AG10803 (cell line): ENCODE results near the gene SLC43A3.

Source experiments
- DNase-seq: peaks from one replicate; pipeline ENCODE4 v3.0.0; 2010; ENCODE audit warnings: low read depth
- H3K4me3 ChIP-seq: 2 replicates; pipeline ENCODE4 v1.5.1; 2011; ENCODE audit warnings: mild to moderate bottlenecking, low read length, control low read depth
- CTCF ChIP-seq: conservative IDR thresholded peaks from 2 replicates; pipeline ENCODE4 v1.5.1; 2011; ENCODE audit warnings: mild to moderate bottlenecking, low read length, control low read depth, inconsistent platforms

The SLC43A3 gene

GRCh38 chr11:57391111-57391510, 35.8 kb downstream of the SLC43A3 start:
- H3K4me3 ChIP-seq, result no peak overlapping the region
- TF ChIP-seq CTCF, result no peak
- DNase-seq, result no peak

DNA sequence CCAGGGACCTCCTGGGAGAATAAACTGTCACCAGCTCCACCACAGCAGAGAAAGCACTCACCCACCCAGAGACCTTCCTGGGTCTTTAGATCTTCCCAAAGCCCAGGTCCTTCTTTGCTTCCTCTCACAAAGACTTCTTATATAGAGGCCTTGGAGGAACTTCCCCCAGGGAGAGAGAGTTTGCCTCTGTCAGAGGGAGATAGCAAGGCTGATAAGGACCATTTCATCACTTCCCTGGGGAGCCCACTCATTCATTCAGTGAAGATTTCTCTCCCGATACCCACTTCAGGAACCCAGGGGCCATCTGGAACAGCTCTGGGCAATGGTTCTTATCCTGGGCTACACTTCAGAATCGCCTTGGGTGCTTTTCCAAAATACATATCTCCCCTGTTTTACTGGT, 36.4 kb downstream of the SLC43A3 start, which contains the start of gene PRG2:
TSS of gene PRG2 (minus strand) at position 116 of the 400 bp plus-strand sequence. CDS start 706 bp downstream, outside the sequence.
- no peak for DNase-seq
- no peak within 1 kb of the TSS for H3K4me3 ChIP-seq
- TF ChIP-seq CTCF, result no peak

DNA sequence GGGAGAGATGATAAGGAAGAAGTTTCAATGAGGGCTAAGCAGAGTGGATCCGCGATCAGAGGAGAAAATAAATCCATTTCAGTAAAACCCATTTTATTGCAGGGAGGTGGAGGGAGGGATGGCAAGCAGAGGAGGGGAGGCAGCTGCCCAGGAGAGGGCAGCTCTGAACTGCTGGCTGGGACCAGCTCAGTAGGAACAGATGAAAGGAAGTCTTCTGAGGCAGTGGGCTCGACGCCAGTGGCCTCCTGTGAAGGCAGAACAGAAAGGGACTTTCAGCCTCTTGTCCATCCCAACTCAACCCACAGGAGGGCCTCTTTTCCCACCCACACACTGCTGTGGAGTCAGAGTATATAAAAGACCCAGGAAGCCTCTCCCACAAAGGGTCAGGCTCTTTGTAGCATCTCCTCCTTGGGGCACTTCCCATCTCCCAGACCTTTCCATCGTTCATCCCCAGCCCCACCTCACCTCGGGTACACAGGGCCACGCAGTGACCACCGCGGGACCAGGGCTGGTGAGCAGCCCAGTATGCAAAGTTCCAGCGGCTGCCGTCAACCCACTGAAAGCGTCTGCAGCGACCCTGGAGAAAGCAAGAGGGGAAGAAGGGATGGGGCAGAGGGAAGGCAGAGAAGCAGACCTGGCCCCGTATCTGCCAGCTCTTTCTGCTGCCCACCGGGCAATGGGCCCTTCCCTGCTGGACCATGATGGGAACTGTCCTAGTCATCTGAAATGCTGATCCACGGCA, 39.5 kb downstream of the SLC43A3 start:
- no peak; the same call in 1 of the 2 replicates for TF ChIP-seq CTCF

DNA sequence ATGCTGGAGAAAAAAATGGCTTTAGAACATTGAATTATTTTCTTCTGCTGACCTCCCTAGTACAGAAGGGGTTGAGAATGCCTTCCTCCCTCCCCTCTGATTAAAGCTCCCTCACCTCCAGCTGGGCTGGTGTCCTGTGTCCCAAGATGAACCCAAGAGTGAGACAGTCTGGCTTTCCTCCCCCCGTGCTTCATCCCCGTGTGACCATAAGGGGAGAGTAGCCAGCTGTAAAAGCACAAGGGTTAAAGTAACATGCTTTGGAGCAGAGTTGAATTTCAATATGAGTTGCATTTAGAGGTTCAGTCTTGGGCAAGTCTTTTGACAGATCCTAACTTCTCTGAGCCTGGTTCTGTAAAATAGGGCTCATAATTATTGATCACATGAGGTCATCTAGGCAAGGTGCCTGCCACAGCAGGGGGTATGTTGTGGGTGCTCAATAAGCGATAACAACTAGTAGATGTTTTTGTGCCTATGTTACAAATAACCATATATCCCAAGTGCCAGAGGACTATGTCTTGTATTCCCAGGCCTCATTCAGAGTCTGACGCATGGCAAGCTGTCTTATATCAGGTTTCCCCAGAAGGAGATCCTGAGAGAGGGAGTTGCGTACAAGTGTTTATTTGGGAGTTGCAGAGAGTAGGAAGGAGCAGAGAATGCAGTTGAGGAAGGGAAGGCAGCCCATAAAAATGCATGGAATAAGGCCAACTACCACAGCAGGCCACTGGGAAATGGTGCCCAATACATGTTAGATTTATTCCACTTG, 40.6 kb downstream of the SLC43A3 start:
- DNase-seq, result no peak
- TF ChIP-seq CTCF, result no peak

More for the DNA sequence above, 39.5 kb downstream of the SLC43A3 start:
- DNase-seq, result peak; percentile 9
- no peak overlapping the region for H3K4me3 ChIP-seq

DNA sequence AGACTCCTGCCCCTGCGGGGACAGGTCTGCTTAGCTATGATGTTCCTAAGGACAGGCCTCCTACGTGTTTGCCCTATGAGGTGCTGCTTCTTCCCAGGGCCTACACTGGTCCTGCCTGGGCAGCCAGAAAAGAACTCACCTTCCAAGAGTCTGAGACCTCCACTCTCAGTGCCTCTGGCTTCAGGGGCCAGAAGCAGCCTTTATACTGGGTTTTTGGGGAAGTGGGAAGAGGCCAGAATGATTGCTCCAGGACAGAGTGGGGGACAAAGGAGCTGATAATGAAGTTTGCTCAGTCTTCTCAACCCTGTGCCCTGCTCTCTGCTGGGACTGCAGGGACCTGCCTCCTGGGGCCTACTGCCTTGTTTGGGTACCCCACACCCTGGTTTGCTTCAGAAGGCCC, 45.9 kb downstream of the SLC43A3 start, which contains the start of gene PRG3:
TSS of gene PRG3 (minus strand) at position 176 of the 400 bp plus-strand sequence. CDS start 442 bp downstream, outside the sequence.
- TF ChIP-seq CTCF, result no peak
- no peak within 1 kb of the TSS for H3K4me3 ChIP-seq
- no peak for DNase-seq

More for the DNA sequence above, 40.6 kb downstream of the SLC43A3 start:
- H3K4me3 ChIP-seq, result no peak overlapping the region

GRCh38 chr11:57379732-57380131, 47.2 kb downstream of the SLC43A3 start:
- DNase-seq, result peak; percentile 4
- TF ChIP-seq CTCF, result no peak
- H3K4me3 ChIP-seq, result no peak overlapping the region
